ENCODE measurements around the gene LTBP2. TPM values are rescaled to one million over a fixed set of nuclear protein-coding genes. Genes with fewer than 3 reads are reported as not detected.

Gene LTBP2
- total RNA-seq, 1 donor from 2014 or later = 1.3 TPM

GRCh38 chr14:74655599-74656395 is 43.8 kb upstream of the LTBP2 start:
- no peaks in the 10 kb centered on the region for H3K4me1 Mint-ChIP-seq
- no peaks in the 10 kb centered on the region for H3K9me3 Mint-ChIP-seq
- no peak overlapping the region for H3K27ac Mint-ChIP-seq (ENCODE audit: unreplicated experiment)
- no peaks in the 10 kb centered on the region for H3K36me3 Mint-ChIP-seq (ENCODE audit: low read depth)
- DNase-seq (ENCODE audit: low read depth, low spot score) = no peak
- H3K4me3 Mint-ChIP-seq = no peak overlapping the region
- no peak for TF ChIP-seq CTCF (conservative IDR thresholded peaks at IDR 0.05)
- H3K27me3 Mint-ChIP-seq (ENCODE audit: low read depth) = no peaks in the 10 kb centered on the region

- TF ChIP-seq CTCF (conservative IDR thresholded peaks at IDR 0.05) = no peak
- no peaks in the 10 kb centered on the region for H3K27me3 Mint-ChIP-seq (ENCODE audit: low read depth)
- DNase-seq (ENCODE audit: low read depth, low spot score) = no peak
- no peaks in the 10 kb centered on the region for H3K4me1 Mint-ChIP-seq
- no peaks in the 10 kb centered on the region for H3K36me3 Mint-ChIP-seq (ENCODE audit: low read depth)
- H3K4me3 Mint-ChIP-seq = no peak overlapping the region
- no peaks in the 10 kb centered on the region for H3K9me3 Mint-ChIP-seq
- no peak overlapping the region for H3K27ac Mint-ChIP-seq (ENCODE audit: unreplicated experiment)
These were observed 42.9 kb upstream of the LTBP2 start for GRCh38 chr14:74654931-74655330.

GRCh38 chr14:74653386-74654138 is 41.5 kb upstream of the LTBP2 start:
- Mint-ChIP-seq H3K4me3 (no peak overlapping the region), H3K27me3 (ENCODE audit: low read depth) (no peaks in the 10 kb centered on the region), H3K9me3 (no peaks in the 10 kb centered on the region), H3K27ac (ENCODE audit: unreplicated experiment) (no peak overlapping the region), H3K36me3 (ENCODE audit: low read depth) (no peaks in the 10 kb centered on the region), H3K4me1 (no peaks in the 10 kb centered on the region)
- DNase-seq (ENCODE audit: low read depth, low spot score) = no peak
- no peak for TF ChIP-seq CTCF (conservative IDR thresholded peaks at IDR 0.05)

GRCh38 chr14:74652541-74652940 is 40.5 kb upstream of the LTBP2 start:
- Mint-ChIP-seq H3K27me3 (ENCODE audit: low read depth) (no peaks in the 10 kb centered on the region), H3K9me3 (no peaks in the 10 kb centered on the region), H3K27ac (ENCODE audit: unreplicated experiment) (no peak overlapping the region), H3K4me1 (no peaks in the 10 kb centered on the region), H3K36me3 (ENCODE audit: low read depth) (no peaks in the 10 kb centered on the region), H3K4me3 (no peak overlapping the region)
- no peak for TF ChIP-seq CTCF (conservative IDR thresholded peaks at IDR 0.05)
- DNase-seq (ENCODE audit: low read depth, low spot score) = no peak

- H3K27me3 Mint-ChIP-seq (ENCODE audit: low read depth) = no peaks in the 10 kb centered on the region
- no peaks in the 10 kb centered on the region for H3K4me1 Mint-ChIP-seq
- no peak for TF ChIP-seq CTCF (conservative IDR thresholded peaks at IDR 0.05)
- H3K4me3 Mint-ChIP-seq = no peak overlapping the region
- no peak overlapping the region for H3K27ac Mint-ChIP-seq (ENCODE audit: unreplicated experiment)
- no peaks in the 10 kb centered on the region for H3K36me3 Mint-ChIP-seq (ENCODE audit: low read depth)
- no peaks in the 10 kb centered on the region for H3K9me3 Mint-ChIP-seq
- DNase-seq (ENCODE audit: low read depth, low spot score) = no peak
These were observed 39.1 kb upstream of the LTBP2 start for GRCh38 chr14:74650927-74651686.
